Kidney (tissue), 14 donors: Measurements from ENCODE around the gene ASAP2. TPM values are rescaled to one million over a fixed set of nuclear protein-coding genes. Genes with fewer than 3 reads are reported as not detected.
"Not testable (repeated sequence)": the region's sequence is repeated elsewhere in the genome, so short reads cannot be mapped to it uniquely, and the experiment has no call there.

ENCODE experiments used
- DNase-seq, 5 donors: peaks; one replicate each; pipeline ENCODE4 v3.0.0-alpha.2; 2013 to 2020
- FAIRE-seq: peaks from 2 replicates; lab custom pipeline; 2012; peaks lifted over from hg19 to GRCh38; lab: Jason Lieb, UNC
- H3K27ac ChIP-seq, 2 donors: one replicate each; pipeline ENCODE4 v1.7.0; 2013; ENCODE audit warnings: low read depth in 2 of 2, low read length in 2 of 2, inconsistent platforms in 1 of 2
- H3K27me3 ChIP-seq: one replicate; pipeline ENCODE4 v1.7.1; 2013; ENCODE audit warnings: low read length, inconsistent platforms; ENCODE audit not compliant: control insufficient read depth, insufficient read depth
- H3K36me3 ChIP-seq, 3 donors: one replicate each; pipeline versions ENCODE4 v1.7.0 to v1.7.1; 2013; ENCODE audit warnings: low read length in 3 of 3, control low read depth in 1 of 3, inconsistent platforms in 1 of 3; ENCODE audit not compliant: insufficient read depth in 3 of 3, control insufficient read depth in 2 of 3
- H3K4me1 ChIP-seq, 3 donors: one replicate each; pipeline versions ENCODE4 v1.7.0 to v1.7.1; 2013; ENCODE audit warnings: low read length in 3 of 3, inconsistent platforms in 1 of 3, low read depth in 1 of 3; ENCODE audit not compliant: control insufficient read depth in 2 of 3, insufficient read depth in 2 of 3
- H3K4me3 ChIP-seq, 3 donors: one replicate each; pipeline versions ENCODE4 v1.7.0 to v1.8.1; 2013; ENCODE audit warnings: low read length in 3 of 3, control low read depth in 1 of 3, inconsistent platforms in 1 of 3
- H3K9ac ChIP-seq, 3 donors: one replicate each; pipeline versions ENCODE4 v1.7.0 to v1.7.1; 2013; ENCODE audit warnings: low read length in 3 of 3, control low read depth in 1 of 3, inconsistent platforms in 1 of 3
- H3K9me3 ChIP-seq, 3 donors: one replicate each; pipeline versions ENCODE4 v1.7.0 to v1.7.1; 2013; ENCODE audit warnings: low read length in 3 of 3, control low read depth in 1 of 3, inconsistent platforms in 1 of 3; ENCODE audit not compliant: control insufficient read depth in 2 of 3, insufficient read depth in 1 of 3
- intact Hi-C: fragments of 100-400 bp; cut with DNase I; formaldehyde crosslinking; loops from one replicate; pipeline ENCODE4 v1.11.1; 2022
- polyA plus RNA-seq: library from polyadenylated mRNA; stranded (reverse); fragments of 350-450 nt; fragmentation: Illumina TruSeq; extraction: RNeasy Lipid Tissue Mini Kit (QIAGEN cat#74804); gene quantifications from one replicate; pipeline ENCODE4 v1.2.3, GENCODE V29; 2014; ENCODE audit warnings: low read depth, low replicate concordance; ENCODE audit not compliant: insufficient read depth
- total RNA-seq: library from RNA; stranded (reverse); fragmentation: NEBNext Ultra II Directional; extraction: Animal tissue kit (Norgen Biotek cat#: 25700); gene quantifications from one replicate; pipeline ENCODE4 v1.2.1, GENCODE V29; 2021
- TF ChIP-seq, protein P1 (sequence below): IDR thresholded peaks from 3 replicates; pipeline ENCODE4 v1.5.1; 2012; ENCODE audit warnings: mild to moderate bottlenecking, moderate library complexity, borderline replicate concordance; ENCODE audit not compliant: insufficient read depth; ENCODE audit errors: extremely low read depth
- donor health status: control.
- donor health status: control.
- donor health status: control.
- donor health status: control.
- donor health status: control.
- donor health status: DM: yes; HTN: yes; CAD: no.
- donor health status: Normal renal cell carcinoma (clear cell type).

The ASAP2 gene
- total and polyA plus RNA-seq, 2 donors from 2014 or later: 26.2 to 54.8 TPM

DNA sequence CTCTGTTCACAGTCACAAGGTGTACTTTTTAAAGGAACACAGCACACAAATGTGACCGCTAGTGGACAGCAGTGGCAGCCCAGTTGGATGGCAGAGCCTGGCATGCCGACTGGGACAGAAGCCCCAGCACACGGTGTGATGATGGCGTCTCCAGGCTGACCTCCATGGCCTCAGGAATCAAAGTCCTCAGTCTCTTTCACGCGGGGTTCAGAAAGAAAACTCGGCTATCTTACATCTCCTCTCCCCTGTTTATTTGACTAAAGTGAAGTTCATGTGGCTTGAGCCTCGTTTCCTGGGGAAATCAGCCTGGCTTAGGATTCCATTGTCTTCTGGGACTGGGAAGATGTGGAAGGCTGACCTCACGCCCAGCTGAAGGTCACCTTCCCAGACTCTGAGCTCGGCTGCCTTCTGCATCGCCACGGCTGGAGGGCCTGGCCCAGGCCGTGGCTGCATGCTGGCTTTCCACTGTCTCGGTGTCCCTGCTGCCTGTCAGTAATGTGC is 56.1 kb downstream of the ASAP2 start:
- TF ChIP-seq, protein P1, sequence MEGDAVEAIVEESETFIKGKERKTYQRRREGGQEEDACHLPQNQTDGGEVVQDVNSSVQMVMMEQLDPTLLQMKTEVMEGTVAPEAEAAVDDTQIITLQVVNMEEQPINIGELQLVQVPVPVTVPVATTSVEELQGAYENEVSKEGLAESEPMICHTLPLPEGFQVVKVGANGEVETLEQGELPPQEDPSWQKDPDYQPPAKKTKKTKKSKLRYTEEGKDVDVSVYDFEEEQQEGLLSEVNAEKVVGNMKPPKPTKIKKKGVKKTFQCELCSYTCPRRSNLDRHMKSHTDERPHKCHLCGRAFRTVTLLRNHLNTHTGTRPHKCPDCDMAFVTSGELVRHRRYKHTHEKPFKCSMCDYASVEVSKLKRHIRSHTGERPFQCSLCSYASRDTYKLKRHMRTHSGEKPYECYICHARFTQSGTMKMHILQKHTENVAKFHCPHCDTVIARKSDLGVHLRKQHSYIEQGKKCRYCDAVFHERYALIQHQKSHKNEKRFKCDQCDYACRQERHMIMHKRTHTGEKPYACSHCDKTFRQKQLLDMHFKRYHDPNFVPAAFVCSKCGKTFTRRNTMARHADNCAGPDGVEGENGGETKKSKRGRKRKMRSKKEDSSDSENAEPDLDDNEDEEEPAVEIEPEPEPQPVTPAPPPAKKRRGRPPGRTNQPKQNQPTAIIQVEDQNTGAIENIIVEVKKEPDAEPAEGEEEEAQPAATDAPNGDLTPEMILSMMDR: no peak
- DNase-seq (peak in 1 of 5 donors; percentile 54), FAIRE-seq (no peak)
- Histone ChIP-seq H3K9ac (peak overlapping the region in 1 of 3 donors; percentile 37), H3K9me3 (no peaks in the 10 kb centered on the region), H3K36me3 (no peaks in the 10 kb centered on the region), H3K4me3 (peak overlapping the region in 1 of 3 donors; percentile 31), H3K27ac (peak overlapping the region; percentile 51 to 91), H3K27me3 (no peaks in the 10 kb centered on the region), H3K4me1 (peaks cover 0 to 57% (median 52%) of the 10 kb centered on the region in 3 donors)
- intact Hi-C loops: no loop called here

DNA sequence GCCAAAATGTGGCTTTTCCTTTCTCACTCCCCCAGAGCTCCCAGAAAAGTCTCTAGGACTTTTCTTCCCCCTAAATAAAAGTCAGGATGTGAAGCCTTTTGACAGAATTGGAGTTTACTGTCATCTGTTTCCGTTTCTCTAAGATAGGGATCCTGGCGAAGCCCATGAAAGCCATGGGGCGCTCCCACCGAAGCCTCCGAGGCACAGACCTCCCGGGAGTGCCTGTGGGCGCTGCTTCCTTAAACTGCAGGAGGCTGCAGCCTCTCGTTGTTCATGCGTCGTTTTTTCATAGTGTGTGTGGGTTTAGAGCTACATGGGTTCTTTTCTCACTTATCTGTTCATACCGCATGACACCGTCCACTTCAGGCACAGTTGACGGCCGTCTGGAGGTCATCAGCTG is 56.8 kb downstream of the ASAP2 start:
- Histone ChIP-seq H3K27ac (peak overlapping the region; percentile 51 to 91), H3K27me3 (no peaks in the 10 kb centered on the region), H3K9ac (peak overlapping the region in 1 of 3 donors; percentile 37), H3K4me3 (peak overlapping the region in 1 of 3 donors; percentile 31), H3K9me3 (no peaks in the 10 kb centered on the region), H3K4me1 (peaks cover 0 to 55% (median 48%) of the 10 kb centered on the region in 3 donors), H3K36me3 (no peaks in the 10 kb centered on the region)
- FAIRE-seq: no peak
- TF ChIP-seq, protein P1: no peak
- intact Hi-C loops: no loop called here
- DNase-seq: no peak

DNA sequence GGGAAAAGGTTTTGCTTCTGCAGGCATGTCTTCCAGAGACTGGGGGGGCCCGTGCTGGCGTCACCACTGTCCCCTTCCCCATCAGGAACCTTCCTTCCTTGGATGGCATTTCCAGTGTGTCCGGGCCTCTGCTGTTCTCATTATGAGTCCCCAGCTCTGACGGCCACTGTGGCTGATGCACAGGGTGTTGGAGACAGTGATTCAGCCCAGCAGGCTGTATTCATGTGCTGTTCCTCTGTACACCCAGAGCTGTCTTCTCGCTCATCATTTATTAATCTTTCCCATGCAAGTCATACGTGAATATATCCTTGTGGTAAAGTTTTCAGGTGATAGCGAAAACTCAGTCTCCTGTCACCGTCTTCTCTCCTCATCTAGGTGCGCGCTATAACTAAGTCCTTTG is 57.7 kb downstream of the ASAP2 start:
- intact Hi-C loops: no loop called here
- TF ChIP-seq, protein P1: no peak
- Histone ChIP-seq H3K27ac (no peak overlapping the region), H3K9ac (no peak overlapping the region), H3K9me3 (no peaks in the 10 kb centered on the region), H3K36me3 (no peaks in the 10 kb centered on the region), H3K4me1 (peaks cover 0 to 56% (median 45%) of the 10 kb centered on the region in 3 donors), H3K27me3 (no peaks in the 10 kb centered on the region), H3K4me3 (no peak overlapping the region)
- DNase-seq (no peak), FAIRE-seq (no peak)

DNA sequence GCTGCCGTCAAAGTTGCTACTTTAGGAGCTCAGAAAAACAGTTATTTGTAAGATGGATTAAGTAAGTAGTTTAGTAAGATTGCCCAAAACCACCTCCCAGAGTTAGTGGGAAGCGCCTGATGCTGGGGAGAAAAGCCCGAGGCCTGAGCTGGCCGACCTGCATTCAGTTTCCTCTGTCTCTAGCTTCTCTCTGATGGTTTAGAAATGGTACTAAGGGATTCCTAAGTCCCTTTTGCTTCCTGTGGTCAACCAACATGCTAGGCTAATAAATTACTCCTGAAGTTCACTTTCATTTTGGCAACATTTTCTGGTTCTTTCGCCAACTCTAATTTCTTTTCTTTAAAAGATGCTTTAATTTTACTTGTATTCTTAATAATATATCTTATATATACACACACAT is 60.1 kb downstream of the ASAP2 start:
- H3K4me1 ChIP-seq: peaks cover 0 to 32% (median 22%) of the 10 kb centered on the region in 3 donors
- DNase-seq (no peak), FAIRE-seq (no peak)
- H3K9me3 ChIP-seq: no peaks in the 10 kb centered on the region
- intact Hi-C loops: no loop called here
- no peaks in the 10 kb centered on the region for H3K27me3 ChIP-seq
- H3K36me3 ChIP-seq: no peaks in the 10 kb centered on the region
- no peak overlapping the region for H3K27ac ChIP-seq
- H3K4me3 ChIP-seq: no peak overlapping the region
- TF ChIP-seq, protein P1: no peak
- H3K9ac ChIP-seq: no peak overlapping the region

DNA sequence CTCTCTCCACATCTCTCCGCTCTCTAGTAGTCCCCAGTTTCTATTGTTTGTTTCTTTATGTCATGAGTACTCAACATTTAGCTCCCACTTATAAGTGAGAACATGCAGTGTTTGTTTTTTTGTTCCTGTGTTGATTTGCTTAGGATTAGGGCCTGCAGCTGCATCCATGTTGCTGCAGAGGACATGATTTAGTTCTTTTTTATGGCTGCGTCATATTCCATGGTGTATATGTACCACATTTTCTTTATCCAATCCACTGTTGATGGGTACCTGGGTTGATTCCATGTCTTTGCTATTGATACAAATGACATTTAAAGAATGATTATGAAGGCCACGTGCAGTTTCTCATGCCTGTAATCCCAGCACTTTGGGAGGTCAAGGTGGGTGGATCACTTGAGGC is 60.7 kb downstream of the ASAP2 start:
- H3K27me3 ChIP-seq, FAIRE-seq, H3K4me3 ChIP-seq, intact Hi-C loops, DNase-seq, H3K27ac ChIP-seq, H3K36me3 ChIP-seq, H3K9me3 ChIP-seq, H3K9ac ChIP-seq: not testable (repeated sequence)
- H3K4me1 ChIP-seq: peaks cover 0 to 30% (median 18%) of the 10 kb centered on the region in 3 donors
